Fibroblast of lung (primary cell): ENCODE results near the gene TBCA. TPM values are rescaled to one million over a fixed set of nuclear protein-coding genes. Genes with fewer than 3 reads are reported as not detected.

Experiments used
- DNase-seq, 2 donors: peaks; one replicate each; pipeline versions ENCODE4 v3.0.0 to v3.0.0-alpha.2; 2010; ENCODE audit warnings: low read depth in 2 of 2
- H2AFZ ChIP-seq: 2 replicates; pipeline ENCODE4 v1.5.1; 2012; ENCODE audit warnings: low read length, control low read depth, inconsistent platforms
- H3K27ac ChIP-seq: 2 replicates; pipeline ENCODE4 v1.5.1; 2011; ENCODE audit warnings: low read length, control low read depth; ENCODE audit not compliant: insufficient read depth
- H3K27me3 ChIP-seq: 2 replicates; pipeline ENCODE4 v1.5.1; 2011; ENCODE audit warnings: mild to moderate bottlenecking, low read length; ENCODE audit not compliant: control insufficient read depth, insufficient read depth
- H3K36me3 ChIP-seq: 2 replicates; pipeline ENCODE4 v1.5.1; 2011; ENCODE audit warnings: low read length; ENCODE audit not compliant: control insufficient read depth, insufficient read depth
- H3K4me1 ChIP-seq: 2 replicates; pipeline ENCODE4 v1.5.1; 2011; ENCODE audit warnings: low read length; ENCODE audit not compliant: control insufficient read depth, insufficient read depth; ENCODE audit errors: extremely low read depth
- H3K4me2 ChIP-seq: 2 replicates; pipeline ENCODE4 v1.5.1; 2011; ENCODE audit warnings: low read length, control low read depth; ENCODE audit not compliant: insufficient read depth; ENCODE audit errors: extremely low read depth
- H3K4me3 ChIP-seq, 4 experiments: fragments of 200-600 bp in 1 of 4; sonication (generic) in 1 of 4; replicated peaks in 1 of 4; 2 replicates each; pipeline ENCODE4 v1.5.1; 2011 to 2016; ENCODE audit warnings: low read length in 4 of 4, low read depth in 3 of 4, mild to moderate bottlenecking in 3 of 4, control low read depth in 2 of 4, inconsistent platforms in 1 of 4, mixed read lengths in 1 of 4; ENCODE audit not compliant: insufficient read depth in 1 of 4; ENCODE audit errors: control extremely low read depth in 1 of 4
- H3K79me2 ChIP-seq: 2 replicates; pipeline ENCODE4 v1.5.1; 2012; ENCODE audit warnings: mild to moderate bottlenecking, low read length, inconsistent platforms; ENCODE audit not compliant: control insufficient read depth, insufficient read depth
- H3K9ac ChIP-seq: 2 replicates; pipeline ENCODE4 v1.5.1; 2011; ENCODE audit warnings: mild to moderate bottlenecking, low read length, control low read depth; ENCODE audit not compliant: insufficient read depth
- H3K9me3 ChIP-seq: 2 replicates; pipeline ENCODE4 v1.5.1; 2012; ENCODE audit warnings: low read depth, low read length; ENCODE audit not compliant: control insufficient read depth, insufficient read depth
- H4K20me1 ChIP-seq: 2 replicates; pipeline ENCODE4 v1.5.1; 2011; ENCODE audit warnings: low read length; ENCODE audit not compliant: control insufficient read depth, insufficient read depth; ENCODE audit errors: extremely low read depth
- EZH2 ChIP-seq: IDR thresholded peaks from 2 replicates; pipeline ENCODE4 v1.5.1; 2012; ENCODE audit warnings: low read length, control low read depth, mild to moderate bottlenecking; ENCODE audit errors: missing control alignments
- polyA plus RNA-seq, 2 donors: library from polyadenylated mRNA; depleted of rRNA in 1 of 2; stranded (reverse) in 1 of 2; unstranded in 1 of 2; fragments of >200 nt; gene quantifications; 2 replicates each; pipeline ENCODE4 v1.2.1, GENCODE V29; 2011 to 2012; ENCODE audit warnings: missing spikeins in 1 of 2
- total RNA-seq: library from RNA; depleted of rRNA; stranded (reverse); fragments of >200 nt; gene quantifications from 2 replicates; pipeline ENCODE4 v1.2.1, GENCODE V29; 2014
- TF ChIP-seq, protein P1 (sequence below), 2 donors: IDR thresholded peaks in 1 of 2; conservative IDR thresholded peaks in 1 of 2; 1 replicate in 1 of 2; 2 replicates in 1 of 2; pipeline ENCODE4 v1.5.1; 2011 to 2012; ENCODE audit warnings: low read length in 2 of 2, control low read depth in 1 of 2, inconsistent platforms in 1 of 2, low read depth in 1 of 2, mild to moderate bottlenecking in 1 of 2

Gene TBCA
- total and polyA plus RNA-seq, 2 donors (not counting 1 experiment from before 2014, with no cell fraction given): 125 to 238 TPM

DNA sequence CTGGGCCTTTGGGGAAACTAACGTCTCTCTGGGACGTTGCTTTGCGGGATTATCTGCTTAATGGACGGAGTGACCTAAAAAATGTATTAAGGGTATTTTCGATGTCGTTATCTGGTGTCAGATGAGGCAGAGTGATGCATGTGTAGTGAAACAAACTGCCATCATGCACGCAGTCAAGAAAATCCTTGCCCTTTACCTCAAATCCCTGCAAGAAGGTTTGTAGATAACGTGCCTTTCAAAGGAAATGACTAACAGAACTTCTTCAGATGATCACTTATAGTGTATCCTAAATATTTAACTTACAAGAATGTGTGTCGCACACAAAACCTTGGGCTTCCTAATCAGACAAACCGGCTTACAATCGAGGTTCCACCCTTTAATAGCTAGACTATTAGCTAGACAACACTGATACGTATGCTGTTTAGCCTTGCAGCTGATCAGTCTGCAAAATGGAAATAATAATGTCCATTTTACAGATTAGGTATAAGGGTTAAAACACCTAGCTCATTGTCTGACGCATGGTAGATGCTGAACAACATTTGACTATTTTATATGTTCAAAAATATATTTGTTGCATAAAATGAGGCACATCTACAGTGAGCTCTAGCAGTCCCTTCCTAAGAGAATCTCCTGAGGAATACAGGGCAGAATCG lies 541 bp upstream of the TBCA start:
- DNase-seq: no peak

DNA sequence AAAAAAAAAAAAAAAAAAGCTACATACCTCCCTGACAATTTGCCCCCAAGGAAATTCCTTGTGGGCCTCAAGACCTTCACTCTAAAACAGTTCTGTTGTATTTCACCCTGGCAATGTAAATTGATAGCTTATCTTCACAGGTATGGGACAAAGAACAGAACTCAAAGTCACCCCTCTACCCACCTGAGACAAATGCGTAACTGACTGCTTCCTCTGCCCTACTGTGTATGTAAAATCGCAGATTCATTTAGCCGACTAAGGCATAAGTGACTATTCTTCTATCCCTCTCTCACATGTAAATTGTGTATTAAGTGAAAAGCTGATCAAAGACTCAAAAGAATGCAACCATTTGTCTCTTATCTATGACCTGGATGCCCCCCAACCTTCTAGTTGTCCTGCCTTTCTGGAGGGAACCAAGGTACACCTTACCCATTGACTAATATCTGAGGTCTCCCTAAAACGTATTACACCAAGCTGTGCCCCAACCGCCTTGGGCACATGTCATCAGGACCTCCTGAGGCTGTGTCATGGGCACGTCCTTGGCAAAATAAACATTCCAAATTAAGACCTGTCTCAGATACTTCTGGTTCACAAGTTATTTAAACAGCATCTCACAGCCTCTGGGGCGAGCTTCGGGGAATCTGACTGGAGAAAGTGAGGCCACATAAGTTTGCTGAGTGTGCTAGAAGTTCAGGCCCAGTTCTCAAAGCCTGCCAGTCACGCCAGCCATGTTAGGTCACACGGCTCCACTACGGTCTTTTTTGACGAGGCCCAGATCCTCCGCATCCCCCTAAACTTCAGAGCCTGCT lies 954 bp downstream of the TBCA start:
- peak overlapping the region; percentile 97 for H3K9ac ChIP-seq
- H3K4me2 ChIP-seq: peak overlapping the region; percentile 61
- H3K27ac ChIP-seq: peak overlapping the region; percentile 97
- H3K4me3 ChIP-seq: peak overlapping the region; percentile 84 to 96 (median 88)
- no peak for DNase-seq
- H3K4me1 ChIP-seq: peaks cover 5% of the 10 kb centered on the region
- TF ChIP-seq, protein P1, sequence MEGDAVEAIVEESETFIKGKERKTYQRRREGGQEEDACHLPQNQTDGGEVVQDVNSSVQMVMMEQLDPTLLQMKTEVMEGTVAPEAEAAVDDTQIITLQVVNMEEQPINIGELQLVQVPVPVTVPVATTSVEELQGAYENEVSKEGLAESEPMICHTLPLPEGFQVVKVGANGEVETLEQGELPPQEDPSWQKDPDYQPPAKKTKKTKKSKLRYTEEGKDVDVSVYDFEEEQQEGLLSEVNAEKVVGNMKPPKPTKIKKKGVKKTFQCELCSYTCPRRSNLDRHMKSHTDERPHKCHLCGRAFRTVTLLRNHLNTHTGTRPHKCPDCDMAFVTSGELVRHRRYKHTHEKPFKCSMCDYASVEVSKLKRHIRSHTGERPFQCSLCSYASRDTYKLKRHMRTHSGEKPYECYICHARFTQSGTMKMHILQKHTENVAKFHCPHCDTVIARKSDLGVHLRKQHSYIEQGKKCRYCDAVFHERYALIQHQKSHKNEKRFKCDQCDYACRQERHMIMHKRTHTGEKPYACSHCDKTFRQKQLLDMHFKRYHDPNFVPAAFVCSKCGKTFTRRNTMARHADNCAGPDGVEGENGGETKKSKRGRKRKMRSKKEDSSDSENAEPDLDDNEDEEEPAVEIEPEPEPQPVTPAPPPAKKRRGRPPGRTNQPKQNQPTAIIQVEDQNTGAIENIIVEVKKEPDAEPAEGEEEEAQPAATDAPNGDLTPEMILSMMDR (conservative IDR thresholded peaks at IDR 0.05 in 1 of 2, IDR thresholded peaks at IDR 0.05 in 1 of 2; ENCODE audit: low read depth in 1 of 2, low read length in 2 of 2): no peak
- no peak for TF ChIP-seq EZH2
- H3K79me2 ChIP-seq: peaks cover 54% of the 10 kb centered on the region
- H3K36me3 ChIP-seq: no peaks in the 10 kb centered on the region
- no peaks in the 10 kb centered on the region for H4K20me1 ChIP-seq
- H3K27me3 ChIP-seq: no peaks in the 10 kb centered on the region
- peak overlapping the region; percentile 65 for H2AFZ ChIP-seq
- H3K9me3 ChIP-seq: no peaks in the 10 kb centered on the region

More for the DNA sequence above, 541 bp upstream of the TBCA start:
- H3K4me1 ChIP-seq: peaks cover 5% of the 10 kb centered on the region
- no peaks in the 10 kb centered on the region for H4K20me1 ChIP-seq
- peak overlapping the region; percentile 97 for H3K27ac ChIP-seq
- TF ChIP-seq EZH2: no peak
- TF ChIP-seq, protein P1 (conservative IDR thresholded peaks at IDR 0.05 in 1 of 2, IDR thresholded peaks at IDR 0.05 in 1 of 2; ENCODE audit: low read depth in 1 of 2, low read length in 2 of 2): no peak
- H3K4me2 ChIP-seq: peak overlapping the region; percentile 83
- peak overlapping the region; percentile 97 for H3K9ac ChIP-seq
- H3K36me3 ChIP-seq: no peaks in the 10 kb centered on the region
- H3K9me3 ChIP-seq: no peaks in the 10 kb centered on the region
- no peaks in the 10 kb centered on the region for H3K27me3 ChIP-seq
- peak overlapping the region; percentile 96 for H2AFZ ChIP-seq
- peak overlapping the region; percentile 84 to 90 (median 86) for H3K4me3 ChIP-seq
- H3K79me2 ChIP-seq: peaks cover 39% of the 10 kb centered on the region

DNA sequence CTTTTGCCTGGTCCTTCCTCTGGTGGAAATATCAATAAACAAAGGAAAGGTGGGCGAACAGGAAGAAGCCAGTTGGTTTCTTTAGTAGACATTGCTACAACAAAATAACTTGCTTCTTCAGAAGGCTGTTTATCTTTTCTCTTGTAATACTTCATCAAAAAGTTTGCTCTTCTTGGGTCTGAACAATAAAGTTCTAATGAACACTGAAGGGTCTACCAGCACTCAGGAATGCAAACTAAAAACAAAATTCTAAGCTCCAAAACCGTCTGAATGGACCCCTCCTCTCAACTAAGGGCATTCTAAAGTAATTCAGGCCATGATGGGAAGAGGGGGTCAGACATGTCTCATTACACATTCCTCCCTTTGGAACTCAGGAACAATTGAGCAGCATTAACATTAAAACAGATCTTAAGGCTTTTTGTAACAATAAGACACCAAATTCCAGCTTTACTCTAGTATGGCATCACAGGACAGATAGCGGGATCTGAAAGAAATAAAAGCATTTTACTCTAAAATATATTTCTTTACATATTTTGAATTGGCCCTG lies 2.3 kb downstream of the TBCA start:
- H3K4me3 ChIP-seq: peak overlapping the region in 2 of 4 experiments; percentile 90 to 96
- no peak for TF ChIP-seq EZH2
- TF ChIP-seq, protein P1 (conservative IDR thresholded peaks at IDR 0.05 in 1 of 2, IDR thresholded peaks at IDR 0.05 in 1 of 2; ENCODE audit: low read depth in 1 of 2, low read length in 2 of 2): no peak
- H3K79me2 ChIP-seq: peaks cover 64% of the 10 kb centered on the region
- H3K9ac ChIP-seq: no peak overlapping the region
- H2AFZ ChIP-seq: no peak overlapping the region
- H4K20me1 ChIP-seq: no peaks in the 10 kb centered on the region
- peaks cover 5% of the 10 kb centered on the region for H3K4me1 ChIP-seq
- H3K4me2 ChIP-seq: peak overlapping the region; percentile 61
- DNase-seq: no peak
- H3K27me3 ChIP-seq: no peaks in the 10 kb centered on the region
- H3K9me3 ChIP-seq: no peaks in the 10 kb centered on the region
- peaks cover 2% of the 10 kb centered on the region for H3K36me3 ChIP-seq
- no peak overlapping the region for H3K27ac ChIP-seq
